GM12891 (cell line): Measurements from ENCODE around the gene UVSSA.

ENCODE experiments used
- POLR2A ChIP-seq: IDR thresholded peaks from 2 replicates; pipeline ENCODE4 v1.6.1; 2011; ENCODE audit warnings: low read depth, low read length, control low read depth
- POLR2AphosphoS5 ChIP-seq: IDR thresholded peaks from 2 replicates; pipeline ENCODE4 v1.6.1; 2011; ENCODE audit warnings: low read depth, low read length, control low read depth
- SPI1 ChIP-seq: IDR thresholded peaks from 2 replicates; pipeline ENCODE4 v1.6.1; 2011; ENCODE audit warnings: low read depth, low read length, control low read depth
- TAF1 ChIP-seq: IDR thresholded peaks from 2 replicates; pipeline ENCODE4 v1.6.1; 2011; ENCODE audit warnings: low read depth, low read length, control low read depth

DNA sequence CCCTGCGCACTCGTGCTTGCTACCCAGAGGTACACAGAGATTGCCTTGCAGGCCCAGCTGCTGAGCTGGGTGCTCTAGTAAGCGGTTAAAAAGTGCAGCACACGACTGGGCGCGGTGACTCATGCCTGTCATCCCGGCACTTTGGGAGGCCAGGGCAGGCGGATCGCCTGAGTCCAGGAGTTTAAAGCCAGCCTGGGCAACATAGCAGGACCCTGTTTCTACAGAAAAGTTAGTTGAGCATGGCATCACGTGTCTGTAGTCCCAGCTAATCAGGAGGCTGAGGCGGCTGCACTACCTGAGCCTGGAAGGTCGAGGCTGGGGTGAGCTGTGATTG is 5.5 kb downstream of the UVSSA start:
- TF ChIP-seq POLR2A (no peak), POLR2AphosphoS5 (no peak), TAF1 (no peak), SPI1 (no peak)
